ENCODE results near the gene SLC2A9.
A peak's percentile ranks its signal among the peaks of the same experiment; 100 is the strongest.

SLC2A9 gene

DNA sequence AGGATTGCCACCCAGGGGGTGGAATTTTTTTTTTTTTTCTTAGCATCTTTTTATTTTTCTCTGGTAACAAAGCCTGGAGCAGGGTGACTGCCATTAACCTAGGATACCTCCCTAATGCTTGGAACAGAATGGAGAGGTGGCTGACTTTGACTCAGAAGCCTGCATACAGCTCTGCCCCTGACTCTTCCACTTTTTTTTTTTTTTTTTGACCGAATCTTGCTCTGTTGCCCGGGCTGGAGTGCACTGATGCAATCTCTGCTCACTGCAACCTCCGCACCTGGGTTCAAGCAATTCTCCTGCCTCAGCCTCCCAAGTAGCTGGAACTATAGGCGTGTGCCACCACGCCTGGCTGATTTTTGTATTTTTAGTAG, 341 bp upstream of the SLC2A9 start:
- H3K27ac ChIP-seq (ENCODE audit: low read depth, low read length), result no peak overlapping the region

DNA sequence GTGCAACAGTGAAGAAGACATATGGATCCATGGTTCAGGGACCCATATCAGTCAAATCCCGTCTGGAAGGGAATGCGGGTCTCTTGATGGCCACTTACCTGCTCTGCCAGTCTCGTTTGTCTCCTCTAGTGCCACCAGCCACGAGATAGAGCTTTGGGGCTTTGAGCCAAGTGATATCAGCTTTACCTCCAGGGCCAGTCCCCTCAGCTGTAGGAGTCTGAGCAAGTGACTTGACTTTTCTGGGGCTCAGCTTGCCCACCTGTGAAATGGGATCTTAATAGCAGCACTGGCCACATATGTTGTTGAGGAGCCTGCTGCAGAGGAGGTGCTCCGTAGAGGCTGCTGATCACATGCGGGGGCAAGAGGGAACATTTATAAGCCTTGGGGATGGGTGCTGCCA, 1.2 kb downstream of the SLC2A9 start:
- H4K20me1 ChIP-seq (ENCODE audit: low read depth, low read length), result no peaks in the 10 kb centered on the region
- TF ChIP-seq EZH2phosphoT487 (conservative IDR thresholded peaks at IDR 0.05; ENCODE audit: low read length), result no peak
- TF ChIP-seq, protein P1, sequence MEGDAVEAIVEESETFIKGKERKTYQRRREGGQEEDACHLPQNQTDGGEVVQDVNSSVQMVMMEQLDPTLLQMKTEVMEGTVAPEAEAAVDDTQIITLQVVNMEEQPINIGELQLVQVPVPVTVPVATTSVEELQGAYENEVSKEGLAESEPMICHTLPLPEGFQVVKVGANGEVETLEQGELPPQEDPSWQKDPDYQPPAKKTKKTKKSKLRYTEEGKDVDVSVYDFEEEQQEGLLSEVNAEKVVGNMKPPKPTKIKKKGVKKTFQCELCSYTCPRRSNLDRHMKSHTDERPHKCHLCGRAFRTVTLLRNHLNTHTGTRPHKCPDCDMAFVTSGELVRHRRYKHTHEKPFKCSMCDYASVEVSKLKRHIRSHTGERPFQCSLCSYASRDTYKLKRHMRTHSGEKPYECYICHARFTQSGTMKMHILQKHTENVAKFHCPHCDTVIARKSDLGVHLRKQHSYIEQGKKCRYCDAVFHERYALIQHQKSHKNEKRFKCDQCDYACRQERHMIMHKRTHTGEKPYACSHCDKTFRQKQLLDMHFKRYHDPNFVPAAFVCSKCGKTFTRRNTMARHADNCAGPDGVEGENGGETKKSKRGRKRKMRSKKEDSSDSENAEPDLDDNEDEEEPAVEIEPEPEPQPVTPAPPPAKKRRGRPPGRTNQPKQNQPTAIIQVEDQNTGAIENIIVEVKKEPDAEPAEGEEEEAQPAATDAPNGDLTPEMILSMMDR (IDR thresholded peaks at IDR 0.05; ENCODE audit: insufficient read depth, low read length, poor library complexity, severe bottlenecking), result no peak
- no peak overlapping the region for H3K4me3 ChIP-seq (ENCODE audit: insufficient read depth, low read length, poor library complexity, severe bottlenecking)
- H3K27ac ChIP-seq (ENCODE audit: low read depth, low read length), result no peak overlapping the region
- no peaks in the 10 kb centered on the region for H3K9me3 ChIP-seq (ENCODE audit: insufficient read depth, low read length)
- H3K9ac ChIP-seq (ENCODE audit: low read length), result no peak overlapping the region
- H3K36me3 ChIP-seq (ENCODE audit: low read length), result no peaks in the 10 kb centered on the region
- H3K79me2 ChIP-seq (ENCODE audit: insufficient read depth, low read length), result no peaks in the 10 kb centered on the region
- H3F3A ChIP-seq (ENCODE audit: insufficient read depth), result no peaks in the 10 kb centered on the region
- no peaks in the 10 kb centered on the region for H3K9me2 ChIP-seq (replicated peaks; ENCODE audit: insufficient read depth, low read length)
- H2AFZ ChIP-seq (ENCODE audit: low read depth, low read length, severe bottlenecking), result no peak overlapping the region
- no peak overlapping the region for H3K4me2 ChIP-seq (ENCODE audit: low read depth, low read length, poor library complexity, severe bottlenecking)
- no peaks in the 10 kb centered on the region for H3K27me3 ChIP-seq (ENCODE audit: low read length)

More for the DNA sequence above, 341 bp upstream of the SLC2A9 start:
- Histone ChIP-seq H3K79me2 (ENCODE audit: insufficient read depth, low read length) (no peaks in the 10 kb centered on the region), H3K4me3 (ENCODE audit: insufficient read depth, low read length, poor library complexity, severe bottlenecking) (no peak overlapping the region), H3K9me2 (replicated peaks; ENCODE audit: insufficient read depth, low read length) (no peaks in the 10 kb centered on the region), H3K27me3 (ENCODE audit: low read length) (no peaks in the 10 kb centered on the region), H3F3A (ENCODE audit: insufficient read depth) (no peaks in the 10 kb centered on the region), H2AFZ (ENCODE audit: low read depth, low read length, severe bottlenecking) (no peak overlapping the region), H3K9me3 (ENCODE audit: insufficient read depth, low read length) (no peaks in the 10 kb centered on the region), H3K4me2 (ENCODE audit: low read depth, low read length, poor library complexity, severe bottlenecking) (no peak overlapping the region), H4K20me1 (ENCODE audit: low read depth, low read length) (no peaks in the 10 kb centered on the region), H3K36me3 (ENCODE audit: low read length) (no peaks in the 10 kb centered on the region), H3K9ac (ENCODE audit: low read length) (no peak overlapping the region)
- TF ChIP-seq, protein P1 (IDR thresholded peaks at IDR 0.05; ENCODE audit: insufficient read depth, low read length, poor library complexity, severe bottlenecking), result no peak
- TF ChIP-seq EZH2phosphoT487 (conservative IDR thresholded peaks at IDR 0.05; ENCODE audit: low read length), result no peak

DNA sequence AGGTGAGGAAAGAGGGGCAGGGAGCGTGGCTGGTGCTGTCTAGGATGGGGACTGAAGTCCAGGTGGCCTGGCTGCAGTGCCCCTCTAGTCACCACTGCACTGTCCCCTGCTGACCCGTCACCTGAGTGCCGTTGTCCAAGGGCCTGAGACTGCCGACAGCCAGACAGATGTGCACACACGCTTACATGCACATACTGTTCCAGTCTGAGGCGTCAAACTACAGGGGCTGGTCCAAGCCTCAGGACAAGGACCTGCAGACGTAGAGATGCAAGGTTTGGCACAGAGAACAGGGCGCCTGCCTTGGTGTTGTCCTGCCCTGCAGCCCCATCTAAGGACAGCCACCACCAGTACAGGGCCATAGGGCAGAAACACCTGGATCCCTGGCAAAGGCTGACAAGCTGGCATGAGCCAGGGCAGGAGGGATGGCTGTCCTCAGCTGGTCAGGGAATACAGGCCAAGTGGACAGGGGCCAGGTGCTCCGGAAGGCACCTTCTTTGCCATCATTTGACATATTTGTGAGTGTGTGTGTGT, 1.7 kb downstream of the SLC2A9 start:
- Histone ChIP-seq H3K4me2 (ENCODE audit: low read depth, low read length, poor library complexity, severe bottlenecking) (peak overlapping the region; percentile 41), H3K4me3 (ENCODE audit: insufficient read depth, low read length, poor library complexity, severe bottlenecking) (no peak overlapping the region)

More for the DNA sequence above, 1.7 kb downstream of the SLC2A9 start:
- Histone ChIP-seq H3K27me3 (ENCODE audit: low read length) (no peaks in the 10 kb centered on the region), H3K79me2 (ENCODE audit: insufficient read depth, low read length) (no peaks in the 10 kb centered on the region), H2AFZ (ENCODE audit: low read depth, low read length, severe bottlenecking) (peak overlapping the region; percentile 86), H4K20me1 (ENCODE audit: low read depth, low read length) (no peaks in the 10 kb centered on the region), H3K9me2 (replicated peaks; ENCODE audit: insufficient read depth, low read length) (no peaks in the 10 kb centered on the region), H3K9me3 (ENCODE audit: insufficient read depth, low read length) (no peaks in the 10 kb centered on the region), H3K9ac (ENCODE audit: low read length) (peak overlapping the region; percentile 43; the same call in 1 of the 2 replicates), H3K27ac (ENCODE audit: low read depth, low read length) (no peak overlapping the region), H3K36me3 (ENCODE audit: low read length) (no peaks in the 10 kb centered on the region), H3F3A (ENCODE audit: insufficient read depth) (no peaks in the 10 kb centered on the region)
- TF ChIP-seq, protein P1 (IDR thresholded peaks at IDR 0.05; ENCODE audit: insufficient read depth, low read length, poor library complexity, severe bottlenecking), result no peak
- TF ChIP-seq EZH2phosphoT487 (conservative IDR thresholded peaks at IDR 0.05; ENCODE audit: low read length), result no peak

Data from SU-DHL-6 (cell line).